Activated naive CD4-positive, alpha-beta T cell (primary cell): ENCODE measurements around the gene RNF114.
A peak's percentile ranks its signal among the peaks of the same experiment; 100 is the strongest.
"Not testable (repeated sequence)": the region's sequence is repeated elsewhere in the genome, so short reads cannot be mapped to it uniquely, and the experiment has no call there.

ENCODE experiments used
- DNase-seq, 4 experiments: peaks; one replicate each; lab custom pipeline; 2025; lab: John Stamatoyannopoulos, UW

RNF114 gene

DNA sequence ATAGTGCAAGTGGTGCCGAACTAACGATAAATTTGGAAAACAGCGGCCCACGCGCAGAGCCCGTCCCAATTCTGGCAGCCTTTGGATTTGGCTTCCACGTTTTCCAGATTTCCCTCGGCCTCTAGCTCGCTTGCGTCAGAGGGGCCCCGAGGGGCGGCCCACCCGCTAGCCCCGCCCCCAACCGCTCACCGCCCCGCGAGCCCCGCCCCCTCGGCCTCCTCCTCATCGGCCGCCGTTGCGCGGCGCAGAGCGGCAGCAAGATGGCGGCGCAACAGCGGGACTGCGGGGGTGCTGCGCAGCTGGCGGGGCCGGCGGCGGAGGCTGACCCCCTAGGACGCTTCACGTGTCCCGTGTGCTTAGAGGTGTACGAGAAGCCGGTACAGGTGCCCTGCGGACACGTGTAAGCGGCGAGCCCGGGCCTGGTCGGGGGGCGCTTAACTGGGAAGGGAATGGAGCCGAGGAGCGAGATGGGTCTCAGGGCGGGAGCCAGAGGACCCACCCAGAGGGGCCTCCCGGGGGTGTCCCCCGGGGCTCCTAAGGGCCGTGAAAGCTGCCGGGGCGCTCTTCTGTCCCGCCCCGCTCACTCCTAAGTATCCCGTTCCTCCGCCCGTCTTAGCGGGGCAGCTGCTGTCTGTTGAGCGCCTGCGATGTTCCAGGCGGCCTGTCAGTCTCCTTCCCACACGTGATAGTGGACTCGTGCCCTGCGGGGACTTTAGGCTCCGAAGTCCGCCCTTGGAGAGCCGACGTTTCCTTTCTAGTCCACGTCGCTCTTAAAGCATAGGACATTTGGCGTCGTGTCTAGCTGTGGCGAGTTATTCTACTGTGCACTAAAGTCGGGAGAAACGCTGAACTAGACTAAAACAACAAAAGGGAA lies at the start of gene RNF114:
RNF114 (plus strand) TSS at position 245 of the 874 bp plus-strand sequence; CDS start at position 261, 16 bp downstream.
- peak; percentile 80 to 93 (median 84) for DNase-seq

DNA sequence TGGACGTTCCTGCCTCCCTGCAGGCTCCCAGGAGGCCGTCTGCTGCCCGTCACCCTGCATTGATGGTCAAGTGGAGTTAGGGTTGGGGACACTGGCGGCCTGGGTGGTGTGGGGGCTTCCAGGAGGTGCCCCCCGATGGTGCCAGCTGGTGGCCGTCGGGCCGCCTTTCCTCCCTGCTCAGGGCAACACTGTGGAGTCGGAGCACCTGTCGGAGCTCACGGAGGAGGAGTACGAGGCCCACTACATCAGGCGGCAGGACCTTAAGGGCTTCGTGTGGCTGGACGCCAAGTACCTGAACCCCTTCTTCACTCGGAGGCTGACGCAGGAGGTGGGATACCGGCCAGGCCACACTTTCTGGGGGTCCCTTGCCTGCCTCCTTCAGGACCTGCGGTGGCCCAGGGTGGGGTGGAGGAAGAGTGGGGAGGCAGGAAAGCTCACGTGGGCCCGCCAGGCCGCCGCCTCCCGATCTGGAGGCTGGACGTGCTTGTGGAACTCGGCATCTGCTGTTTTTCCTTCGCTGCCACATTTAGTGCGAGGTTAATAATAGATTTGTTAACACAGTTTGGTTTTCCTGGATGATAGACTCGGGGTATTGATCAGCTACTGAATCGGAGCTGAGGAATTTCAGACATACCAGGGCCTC lies 49.5 kb upstream of the RNF114 start:
- no peak for DNase-seq

DNA sequence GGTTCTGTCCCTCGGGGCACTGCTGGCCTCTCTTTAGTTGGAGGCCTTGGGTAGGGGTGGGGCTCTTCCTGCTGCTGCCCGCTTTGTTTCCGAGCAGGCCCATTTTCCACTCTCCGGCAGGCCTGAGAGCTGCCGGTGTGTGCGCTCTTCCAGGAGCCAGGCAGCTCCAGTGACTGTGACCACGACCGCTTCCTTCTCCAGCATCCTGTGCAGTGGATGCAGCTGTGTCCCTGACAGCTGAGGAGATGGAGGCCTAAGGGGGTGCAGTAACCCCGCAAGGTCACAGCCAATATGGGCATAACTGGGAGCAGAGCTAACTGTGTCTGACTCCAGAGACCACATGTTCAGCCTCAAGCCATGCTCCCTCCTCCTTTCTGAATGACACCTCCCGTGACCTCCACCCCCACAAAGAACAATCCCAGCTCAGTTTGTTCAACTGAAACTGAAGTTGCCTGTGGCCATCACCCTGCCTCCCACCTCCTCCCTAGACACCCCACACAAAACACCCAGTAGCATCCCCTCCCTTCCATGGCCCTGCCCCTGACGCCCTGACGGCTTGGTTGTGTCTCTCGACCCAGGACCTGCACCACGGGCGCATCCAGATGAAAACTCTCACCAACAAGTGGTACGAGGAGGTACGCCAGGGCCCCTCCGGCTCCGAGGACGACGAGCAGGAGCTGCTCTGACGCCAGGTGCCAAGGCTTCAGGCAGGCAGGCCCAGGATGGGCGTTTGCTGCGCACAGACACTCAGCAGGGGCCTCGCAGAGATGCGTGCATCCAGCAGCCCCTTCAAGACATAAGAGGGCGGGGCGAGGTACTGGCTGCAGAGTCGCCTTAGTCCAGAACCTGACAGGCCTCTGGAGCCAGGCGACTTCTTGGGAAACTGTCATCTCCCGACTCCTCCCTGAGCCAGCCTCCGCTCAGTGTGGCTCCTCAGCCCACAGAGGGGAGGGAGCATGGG lies 48.7 kb upstream of the RNF114 start:
- DNase-seq = no peak

DNA sequence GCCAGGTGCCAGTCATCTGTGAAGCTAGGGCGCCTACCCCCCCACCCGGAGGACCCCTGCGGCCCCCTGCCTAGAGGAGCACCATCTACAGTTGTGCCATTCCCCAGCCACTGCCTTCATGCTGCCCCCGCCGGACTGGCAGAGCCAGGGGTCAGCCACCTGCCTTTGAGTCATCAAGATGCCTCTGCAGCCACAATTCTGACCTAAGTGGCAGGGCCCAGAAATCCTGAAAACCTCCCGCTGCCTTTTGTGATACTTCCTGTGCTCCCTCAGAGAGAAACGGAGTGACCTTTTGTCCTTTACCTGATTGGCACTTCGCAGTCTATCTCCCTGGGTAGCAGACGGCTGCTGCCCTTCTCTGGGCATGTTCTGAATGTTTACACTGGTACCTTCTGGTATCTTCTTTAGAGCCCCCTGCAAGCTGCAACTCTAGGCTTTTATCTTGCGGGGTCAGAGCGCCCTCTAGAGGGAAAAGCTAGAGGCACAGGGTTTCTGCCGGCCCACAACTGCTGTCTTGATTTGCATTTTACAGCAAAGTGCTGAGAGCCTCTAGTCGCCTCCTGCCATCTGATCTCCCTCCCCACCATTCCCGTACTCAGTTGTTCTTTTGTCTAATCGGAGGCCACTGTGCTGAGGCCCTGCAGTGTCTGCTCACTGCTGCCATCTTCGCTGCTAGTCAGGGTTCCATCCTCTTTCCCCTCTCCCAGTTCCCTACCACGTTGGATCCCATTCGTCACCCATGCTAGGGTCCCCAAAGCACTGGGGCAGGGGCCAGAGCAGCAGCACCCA lies 47.8 kb upstream of the RNF114 start:
- peak; percentile 12 to 16 (median 12) for DNase-seq

DNA sequence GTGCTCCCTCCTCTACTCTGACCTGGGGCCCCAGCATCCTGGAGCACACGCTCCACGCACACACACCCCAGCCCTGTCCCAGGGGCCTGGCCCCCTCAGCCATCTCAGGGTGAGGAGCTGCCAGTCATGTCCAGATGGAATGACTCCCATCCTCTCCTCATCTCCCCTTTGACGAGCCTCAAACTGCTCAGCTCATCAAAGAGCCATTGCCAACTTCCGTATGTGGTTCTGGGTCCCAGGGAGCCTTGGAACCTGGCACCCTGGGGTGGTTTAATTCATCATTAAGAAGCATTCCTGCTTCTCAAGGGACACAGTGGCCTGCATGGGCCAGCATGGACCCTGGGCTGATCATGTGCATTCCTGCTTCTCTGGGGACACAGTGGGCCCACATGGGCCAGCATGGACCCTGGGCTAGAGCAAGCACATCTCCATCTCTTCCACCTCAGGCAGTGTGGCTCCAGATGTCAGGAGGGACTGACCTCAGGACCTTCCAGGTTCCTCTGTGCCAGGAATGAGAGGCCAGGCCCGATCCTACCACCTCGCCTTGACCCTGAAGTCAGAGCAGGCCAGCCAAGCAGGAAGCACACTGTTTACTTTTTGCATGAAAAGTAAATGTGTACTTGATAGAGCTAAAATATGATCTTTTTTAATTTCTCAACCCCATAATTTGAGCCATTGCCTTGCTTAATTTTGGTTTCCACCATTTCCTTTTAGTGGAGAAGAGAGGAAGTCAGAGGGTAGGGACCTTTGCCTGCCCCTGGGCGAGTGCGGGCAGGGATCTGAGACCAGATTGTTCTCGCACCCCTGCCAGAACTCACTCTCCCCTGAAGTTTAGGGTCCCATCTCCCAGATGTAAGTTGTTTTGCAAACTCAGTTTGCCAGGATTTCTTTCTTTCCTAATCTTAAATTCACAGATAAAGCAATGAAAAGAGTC lies 46.9 kb upstream of the RNF114 start:
- no peak for DNase-seq

- DNase-seq = peak in 1 of 4 experiments; percentile 8
Observed at GRCh38 chr20:49889935-49890333, 46.3 kb upstream of the RNF114 start.

GRCh38 chr20:49890471-49891361 lies 45.5 kb upstream of the RNF114 start:
- DNase-seq = no peak

GRCh38 chr20:49891476-49892110 lies 44.6 kb upstream of the RNF114 start:
- no peak for DNase-seq

DNA sequence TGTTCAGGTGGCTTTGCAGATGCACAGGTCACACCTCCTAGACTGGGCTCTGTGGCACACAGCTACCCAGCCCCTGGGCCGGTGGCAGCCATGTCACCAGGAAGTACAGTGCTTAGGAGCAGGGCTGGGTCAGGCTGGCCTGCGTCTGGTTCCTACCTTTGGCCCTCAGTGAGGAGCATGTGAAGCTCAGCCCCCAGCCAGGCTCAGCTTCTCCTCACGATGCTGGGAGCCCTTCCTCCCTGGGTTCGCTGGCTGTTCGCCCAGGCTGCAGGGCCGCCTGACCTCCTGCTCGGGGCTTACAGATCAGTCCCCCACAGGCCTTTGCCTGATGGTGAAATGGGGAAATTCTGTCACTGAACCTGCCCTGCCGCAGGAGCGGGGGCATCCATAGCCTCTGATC lies 43.9 kb upstream of the RNF114 start:
- no peak for DNase-seq

DNA sequence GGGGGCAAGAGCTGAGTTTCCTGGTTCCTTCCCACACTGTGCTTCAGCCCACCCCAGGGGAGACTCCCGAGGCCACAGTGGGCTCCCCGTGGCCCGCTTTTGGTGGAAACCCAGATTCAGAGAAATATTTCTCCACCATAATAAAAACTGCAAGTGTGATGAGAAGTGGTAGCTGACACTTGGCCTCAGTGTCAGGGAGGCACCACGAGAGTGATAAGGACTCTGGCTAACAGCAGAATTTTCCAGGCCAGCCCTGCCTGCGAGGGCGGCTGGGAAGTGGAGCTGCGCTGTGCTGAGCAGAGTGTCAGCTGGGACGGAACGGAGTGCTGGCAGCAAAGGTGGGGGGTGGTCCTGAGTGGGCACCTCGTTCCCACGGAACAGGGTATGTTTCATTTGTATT lies 43.4 kb upstream of the RNF114 start:
- DNase-seq = no peak

- no peak for DNase-seq
Observed at GRCh38 chr20:49893242-49894072, 42.7 kb upstream of the RNF114 start.

DNA sequence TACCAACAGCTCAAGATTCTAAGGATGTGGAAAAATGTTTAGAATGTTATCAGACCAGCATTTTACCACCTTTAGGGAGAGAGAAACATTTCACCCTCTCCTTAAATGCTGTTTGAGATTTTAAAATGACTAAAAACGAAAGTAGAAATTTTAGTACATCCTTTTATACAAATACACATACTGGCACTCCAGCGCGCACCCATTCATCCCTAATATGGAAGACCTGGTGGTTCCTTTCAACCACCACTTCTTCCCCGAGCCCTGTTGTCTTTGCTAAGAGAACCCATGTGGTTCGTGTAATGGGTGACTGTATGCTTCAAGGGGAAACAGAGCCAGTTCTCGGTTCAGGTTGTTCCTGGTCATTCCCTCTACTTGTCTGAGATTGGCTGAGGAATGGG lies 42.1 kb upstream of the RNF114 start:
- DNase-seq = no peak

DNA sequence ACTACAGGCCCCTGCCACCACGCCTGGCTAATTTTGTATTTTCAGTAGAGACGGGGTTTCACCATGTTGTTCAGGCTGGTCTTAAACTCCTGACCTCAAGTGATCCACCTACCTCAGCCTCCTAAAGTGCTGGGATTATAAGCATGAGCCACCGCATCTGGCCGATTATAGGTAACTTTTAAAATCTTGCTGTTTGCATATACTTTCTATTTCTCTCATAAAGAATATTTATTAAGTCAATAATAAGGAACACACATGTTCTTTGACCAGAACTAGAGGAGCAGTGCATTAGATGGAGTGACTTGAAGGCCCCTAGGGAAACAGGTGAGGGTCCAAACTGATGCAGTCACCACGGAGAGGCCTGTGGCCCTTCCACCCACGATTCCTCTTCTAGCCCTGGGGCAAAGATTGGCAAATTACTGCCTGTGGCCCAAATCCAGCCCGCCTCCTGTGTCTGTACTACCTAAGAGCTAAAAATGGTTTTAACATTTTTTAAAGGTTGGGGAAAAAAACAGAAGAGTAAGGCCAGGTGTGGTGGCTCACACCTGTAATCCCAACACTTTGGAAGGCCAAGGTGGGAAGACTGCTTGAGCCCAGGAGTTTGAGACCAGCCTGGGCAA lies 40.6 kb upstream of the RNF114 start:
- not testable (repeated sequence) for DNase-seq

DNA sequence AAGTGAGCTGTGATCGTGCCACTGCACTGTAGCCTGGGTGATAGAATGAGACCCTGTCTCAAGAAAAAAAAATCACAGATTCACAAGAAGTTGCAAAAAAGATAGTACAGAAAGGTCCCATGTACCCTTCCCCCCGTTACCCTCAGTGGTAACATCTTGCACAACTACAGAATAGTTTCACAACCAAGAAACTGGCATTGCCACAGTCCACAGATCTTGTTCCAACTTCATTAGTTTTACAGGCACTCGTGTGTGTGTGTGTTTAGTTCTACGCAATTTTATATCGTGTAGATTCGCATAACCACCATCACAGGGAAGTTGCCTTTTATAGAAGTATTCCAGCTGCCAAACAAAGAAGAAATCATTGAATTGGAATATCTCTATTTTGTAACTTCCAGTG lies 40.0 kb upstream of the RNF114 start:
- no peak for DNase-seq

- no peak for DNase-seq
Observed at GRCh38 chr20:49899541-49900383, 36.4 kb upstream of the RNF114 start.

DNA sequence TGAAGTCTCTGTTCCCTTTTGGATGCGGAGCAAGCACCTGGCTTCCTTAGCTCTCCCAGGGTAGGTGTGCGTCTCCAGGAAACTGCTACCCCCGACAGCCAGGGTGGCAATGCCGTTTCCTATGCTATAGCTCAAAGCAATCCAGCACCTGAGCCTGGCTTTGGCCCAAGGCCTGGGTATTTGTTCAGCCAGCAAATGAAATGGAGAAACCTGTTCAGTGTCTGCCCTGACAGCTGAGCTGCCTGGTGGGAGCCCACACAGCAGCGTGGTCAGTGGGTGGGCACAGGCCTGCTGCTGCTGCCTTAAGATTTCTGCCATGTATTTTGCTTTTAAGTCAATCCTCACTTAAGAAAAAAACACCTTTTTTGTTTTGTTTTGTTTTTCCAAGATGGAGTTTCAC lies 34.6 kb upstream of the RNF114 start:
- DNase-seq = no peak
